Activated naive CD8-positive, alpha-beta T cell treated with anti-CD3 and anti-CD28 coated beads for 36 hours (primary cell): ENCODE measurements around the gene NEUROD1. TPM values are rescaled to one million over a fixed set of nuclear protein-coding genes. Genes with fewer than 3 reads are reported as not detected.
"Not testable (repeated sequence)": the region's sequence is repeated elsewhere in the genome, so short reads cannot be mapped to it uniquely, and the experiment has no call there.

ENCODE experiments used
- DNase-seq: peaks from one replicate; pipeline ENCODE4 v3.0.0; 2021
- H3K27ac Mint-ChIP-seq: one replicate; pipeline ENCODE4 v1.8.0; 2022; ENCODE audit warnings: mild to moderate bottlenecking, moderate library complexity, mixed read lengths
- H3K27me3 Mint-ChIP-seq: one replicate; pipeline ENCODE4 v1.8.0; 2022; ENCODE audit warnings: mild to moderate bottlenecking, mixed read lengths
- H3K36me3 Mint-ChIP-seq: one replicate; pipeline ENCODE4 v1.8.0; 2021; ENCODE audit warnings: mild to moderate bottlenecking, mixed read lengths
- H3K4me1 Mint-ChIP-seq: one replicate; pipeline ENCODE4 v1.8.0; 2021; ENCODE audit warnings: mixed read lengths
- H3K4me3 Mint-ChIP-seq: one replicate; pipeline ENCODE4 v1.8.0; 2022; ENCODE audit warnings: mild to moderate bottlenecking, moderate library complexity, mixed read lengths
- H3K9me3 Mint-ChIP-seq: one replicate; pipeline ENCODE4 v1.8.0; 2022; ENCODE audit warnings: mixed read lengths
- total RNA-seq, 2 experiments: library from RNA; stranded (reverse); gene quantifications; one replicate each; pipeline ENCODE4 v1.2.3, GENCODE V29; 2021

Gene NEUROD1
- total RNA-seq: under 1 TPM in 1 of 2 experiments, not detected in 1; 0.08 TPM

- Mint-ChIP-seq H3K4me3 (peak within 1 kb of the TSS; percentile 62), H3K9me3 (peaks cover 7% of the 10 kb centered on the region), H3K27me3 (peaks cover 92% of the 10 kb centered on the region), H3K4me1 (peaks cover 49% of the 10 kb centered on the region), H3K36me3 (peaks cover 4% of the 10 kb centered on the region), H3K27ac (no peak within 1 kb of the TSS)
- DNase-seq: peak; percentile 43
Measured at GRCh38 chr2:181680055-181680936, at the start of gene NEUROD1. Gene NEUROD1, minus strand, starts transcription at chr2:181680517. Its CDS starts 1,657 bp downstream, at chr2:181678860.

DNA sequence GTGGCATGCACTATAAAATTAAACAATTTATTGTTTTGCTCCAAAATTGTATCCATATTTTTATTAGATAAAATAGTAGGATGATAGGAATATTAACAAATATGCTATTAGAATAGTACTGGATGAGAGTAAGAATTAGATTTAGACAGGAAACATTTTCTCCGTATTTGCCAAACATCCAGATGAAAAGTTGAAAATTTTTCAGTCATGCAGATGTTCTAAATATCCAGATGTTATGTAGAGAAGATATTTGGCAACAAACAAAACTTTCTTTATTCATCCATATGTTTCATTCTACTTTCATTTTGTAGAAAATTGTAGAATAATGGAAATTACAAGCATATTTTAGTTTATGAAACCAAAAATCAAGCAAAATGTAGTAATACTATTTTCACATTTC is 45.2 kb upstream of the NEUROD1 start:
- no peak for DNase-seq
- H3K4me3 Mint-ChIP-seq: no peak overlapping the region
- H3K36me3 Mint-ChIP-seq: no peaks in the 10 kb centered on the region
- peaks cover 3% of the 10 kb centered on the region for H3K27me3 Mint-ChIP-seq
- H3K27ac Mint-ChIP-seq: no peak overlapping the region
- no peaks in the 10 kb centered on the region for H3K9me3 Mint-ChIP-seq
- peaks cover 2% of the 10 kb centered on the region for H3K4me1 Mint-ChIP-seq

- H3K4me3 Mint-ChIP-seq: no peak overlapping the region
- DNase-seq: no peak
- no peaks in the 10 kb centered on the region for H3K9me3 Mint-ChIP-seq
- peaks cover 3% of the 10 kb centered on the region for H3K27me3 Mint-ChIP-seq
- H3K4me1 Mint-ChIP-seq: peaks cover 2% of the 10 kb centered on the region
- H3K36me3 Mint-ChIP-seq: no peaks in the 10 kb centered on the region
- no peak overlapping the region for H3K27ac Mint-ChIP-seq
Measured at GRCh38 chr2:181724662-181725061, 44.3 kb upstream of the NEUROD1 start.

- Mint-ChIP-seq H3K4me1 (peaks cover 2% of the 10 kb centered on the region), H3K4me3 (no peak overlapping the region), H3K27me3 (peaks cover 3% of the 10 kb centered on the region), H3K9me3 (no peaks in the 10 kb centered on the region), H3K36me3 (no peaks in the 10 kb centered on the region), H3K27ac (no peak overlapping the region)
- DNase-seq: no peak
Measured at GRCh38 chr2:181723731-181724130, 43.4 kb upstream of the NEUROD1 start.

- Mint-ChIP-seq H3K9me3 (no peaks in the 10 kb centered on the region), H3K4me1 (no peaks in the 10 kb centered on the region), H3K4me3 (no peak overlapping the region), H3K27ac (no peak overlapping the region), H3K36me3 (no peaks in the 10 kb centered on the region), H3K27me3 (no peaks in the 10 kb centered on the region)
- DNase-seq: peak; percentile 49
Measured at GRCh38 chr2:181715033-181715630, 34.8 kb upstream of the NEUROD1 start.

- H3K36me3 Mint-ChIP-seq, H3K27me3 Mint-ChIP-seq, H3K4me1 Mint-ChIP-seq, H3K4me3 Mint-ChIP-seq, H3K27ac Mint-ChIP-seq, H3K9me3 Mint-ChIP-seq, DNase-seq: not testable (repeated sequence)
Measured at GRCh38 chr2:181711051-181711450, 30.7 kb upstream of the NEUROD1 start.

DNA sequence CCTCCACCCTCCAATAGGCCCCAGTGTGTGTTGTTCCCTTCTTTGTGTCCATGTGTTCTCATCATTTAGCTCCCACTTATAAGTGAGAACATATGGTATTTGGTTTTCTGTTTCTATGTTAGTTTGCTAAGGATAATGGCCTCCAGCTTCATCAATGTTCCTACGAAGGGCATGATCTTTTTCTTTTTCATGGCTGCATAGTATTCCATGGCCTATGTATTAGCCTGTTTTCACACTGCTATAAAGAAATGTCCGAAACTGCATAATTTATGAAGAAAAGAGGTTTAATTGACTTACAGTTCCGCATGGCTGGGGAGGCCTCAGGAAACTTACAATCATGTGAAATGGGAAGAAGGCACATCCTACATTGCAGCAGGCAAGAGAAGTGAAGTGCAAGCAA is 22.2 kb upstream of the NEUROD1 start:
- not testable (repeated sequence) for H3K4me3 Mint-ChIP-seq, DNase-seq, H3K27ac Mint-ChIP-seq, H3K36me3 Mint-ChIP-seq, H3K4me1 Mint-ChIP-seq
- Mint-ChIP-seq H3K27me3 (peaks cover 11% of the 10 kb centered on the region), H3K9me3 (peaks cover 10% of the 10 kb centered on the region)

- H3K4me1 Mint-ChIP-seq: no peaks in the 10 kb centered on the region
- peaks cover 9% of the 10 kb centered on the region for H3K9me3 Mint-ChIP-seq
- no peak for DNase-seq
- no peak overlapping the region for H3K27ac Mint-ChIP-seq
- peaks cover 20% of the 10 kb centered on the region for H3K27me3 Mint-ChIP-seq
- H3K4me3 Mint-ChIP-seq: no peak overlapping the region
- no peaks in the 10 kb centered on the region for H3K36me3 Mint-ChIP-seq
Measured at GRCh38 chr2:181698223-181698622, 17.9 kb upstream of the NEUROD1 start.

DNA sequence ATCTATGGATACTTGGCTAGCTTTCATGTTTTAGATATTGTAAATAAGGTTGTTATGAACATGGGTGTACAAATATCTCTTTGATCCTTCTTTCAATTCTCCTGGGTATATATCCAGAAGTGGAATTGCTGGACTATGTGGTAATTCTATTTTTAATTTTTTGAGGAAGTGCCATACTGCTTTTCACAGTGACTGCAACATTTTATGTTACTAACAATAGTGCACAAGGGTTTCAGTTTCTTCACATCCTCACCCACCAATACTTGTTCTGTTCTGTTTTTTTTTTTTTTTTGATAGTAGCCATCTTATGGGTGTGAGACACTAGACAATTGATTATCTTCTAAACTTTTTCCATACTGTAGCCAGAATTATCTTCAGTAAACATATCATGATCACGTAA is 17.3 kb upstream of the NEUROD1 start:
- no peak overlapping the region for H3K4me3 Mint-ChIP-seq
- no peak for DNase-seq
- peaks cover 5% of the 10 kb centered on the region for H3K9me3 Mint-ChIP-seq
- no peaks in the 10 kb centered on the region for H3K36me3 Mint-ChIP-seq
- H3K27me3 Mint-ChIP-seq: peaks cover 20% of the 10 kb centered on the region
- no peaks in the 10 kb centered on the region for H3K4me1 Mint-ChIP-seq
- no peak overlapping the region for H3K27ac Mint-ChIP-seq

DNA sequence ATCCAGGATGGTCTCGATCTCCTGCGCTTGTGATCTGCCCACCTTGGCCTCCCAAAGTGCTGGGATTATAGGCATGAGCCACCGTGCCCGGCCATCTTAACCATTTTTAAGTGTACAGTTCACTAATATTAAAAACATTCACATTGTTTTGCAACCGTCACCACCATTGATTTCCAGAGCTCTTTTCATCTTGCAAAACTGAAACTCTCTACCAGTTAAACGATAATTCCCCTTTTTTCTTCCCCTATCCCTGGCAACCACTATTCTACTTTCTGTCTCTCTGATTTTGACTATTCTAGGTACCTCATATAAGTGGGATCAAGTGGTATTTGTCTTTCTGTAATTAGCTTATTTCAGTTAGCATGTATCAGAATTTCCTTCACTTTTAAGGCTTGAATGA is 16.8 kb upstream of the NEUROD1 start:
- Mint-ChIP-seq H3K9me3 (peaks cover under 1% of the 10 kb centered on the region), H3K4me3 (no peak overlapping the region), H3K4me1 (no peaks in the 10 kb centered on the region), H3K36me3 (no peaks in the 10 kb centered on the region), H3K27me3 (peaks cover 20% of the 10 kb centered on the region), H3K27ac (no peak overlapping the region)
- no peak for DNase-seq

DNA sequence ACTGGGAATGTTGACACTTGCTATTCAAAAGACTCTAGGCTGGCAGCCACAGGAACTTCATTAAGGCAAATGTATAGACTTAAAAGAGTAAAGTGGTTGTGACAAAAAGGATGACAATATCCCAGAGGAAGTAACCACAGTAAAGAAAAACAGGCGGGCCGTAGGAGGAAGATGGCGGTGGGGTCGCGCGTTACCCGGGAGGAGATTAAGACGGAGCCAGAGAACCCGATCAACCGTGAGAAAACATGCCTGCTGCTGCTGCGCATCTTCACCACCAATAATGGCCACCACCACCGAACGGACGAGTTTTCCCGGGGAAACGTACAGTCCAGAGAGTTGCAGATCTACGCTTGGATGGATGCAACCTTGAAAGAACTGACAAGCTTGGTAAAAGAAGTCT is 14.0 kb upstream of the NEUROD1 start:
- Mint-ChIP-seq H3K4me3 (no peak overlapping the region), H3K27me3 (peaks cover 24% of the 10 kb centered on the region), H3K27ac (no peak overlapping the region), H3K4me1 (no peaks in the 10 kb centered on the region), H3K9me3 (no peaks in the 10 kb centered on the region), H3K36me3 (no peaks in the 10 kb centered on the region)
- DNase-seq: no peak

DNA sequence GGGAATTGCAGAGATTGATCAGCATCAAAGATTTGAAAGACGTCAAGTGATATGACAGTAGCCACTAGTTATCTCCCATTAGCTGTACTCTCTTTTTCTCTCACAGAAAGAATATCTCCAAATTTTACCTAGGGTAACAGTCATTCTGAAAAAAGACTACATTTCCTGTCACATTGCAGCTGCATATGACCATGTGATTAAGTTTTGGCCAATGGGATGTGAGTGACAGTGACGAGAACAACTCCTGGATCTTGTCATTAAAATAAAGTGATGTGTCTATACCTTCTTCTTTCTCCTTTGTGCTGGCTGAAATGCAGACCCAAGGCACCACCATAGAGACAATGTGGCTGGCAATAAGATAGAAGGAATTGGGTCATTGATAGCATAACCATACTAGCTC is 10.5 kb upstream of the NEUROD1 start:
- Mint-ChIP-seq H3K9me3 (no peaks in the 10 kb centered on the region), H3K36me3 (no peaks in the 10 kb centered on the region), H3K27me3 (peaks cover 31% of the 10 kb centered on the region), H3K4me3 (no peak overlapping the region), H3K27ac (no peak overlapping the region), H3K4me1 (no peaks in the 10 kb centered on the region)
- no peak for DNase-seq

GRCh38 chr2:181686576-181687185 is 6.4 kb upstream of the NEUROD1 start:
- no peak for DNase-seq
- Mint-ChIP-seq H3K27ac (no peak overlapping the region), H3K9me3 (no peaks in the 10 kb centered on the region), H3K27me3 (peaks cover 70% of the 10 kb centered on the region), H3K4me3 (no peak overlapping the region), H3K36me3 (no peaks in the 10 kb centered on the region), H3K4me1 (peaks cover 20% of the 10 kb centered on the region)

DNA sequence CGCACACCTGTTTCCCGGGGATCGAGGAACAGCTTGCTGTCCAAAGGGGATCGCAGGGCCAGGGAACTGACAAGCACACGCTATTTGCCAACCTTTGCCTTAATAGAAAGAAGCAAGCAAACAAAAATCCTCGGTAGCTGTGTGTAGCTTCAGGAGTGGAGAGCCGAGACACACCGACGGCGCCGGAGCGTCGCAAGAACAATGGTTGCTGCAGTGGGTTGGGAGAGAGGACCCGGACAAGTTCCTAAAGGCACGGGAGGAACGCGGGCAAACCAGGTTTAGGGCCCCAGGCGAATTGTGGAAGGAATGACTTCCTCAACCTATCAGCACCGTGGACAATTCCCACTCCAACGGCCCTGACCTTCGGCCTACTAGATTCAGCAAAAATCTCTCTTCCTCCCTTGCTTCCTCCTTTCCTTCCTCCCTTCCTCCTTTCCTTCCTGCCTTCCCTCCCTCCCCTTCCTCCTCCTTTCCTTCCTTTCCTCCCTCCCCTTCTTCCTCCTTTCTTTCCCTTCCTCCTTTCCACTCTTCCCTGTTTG is 4.9 kb upstream of the NEUROD1 start:
- H3K27me3 Mint-ChIP-seq: peaks cover 85% of the 10 kb centered on the region
- DNase-seq: no peak
- H3K27ac Mint-ChIP-seq: no peak overlapping the region
- peaks cover 33% of the 10 kb centered on the region for H3K4me1 Mint-ChIP-seq
- H3K9me3 Mint-ChIP-seq: no peaks in the 10 kb centered on the region
- H3K36me3 Mint-ChIP-seq: no peaks in the 10 kb centered on the region
- H3K4me3 Mint-ChIP-seq: no peak overlapping the region

DNA sequence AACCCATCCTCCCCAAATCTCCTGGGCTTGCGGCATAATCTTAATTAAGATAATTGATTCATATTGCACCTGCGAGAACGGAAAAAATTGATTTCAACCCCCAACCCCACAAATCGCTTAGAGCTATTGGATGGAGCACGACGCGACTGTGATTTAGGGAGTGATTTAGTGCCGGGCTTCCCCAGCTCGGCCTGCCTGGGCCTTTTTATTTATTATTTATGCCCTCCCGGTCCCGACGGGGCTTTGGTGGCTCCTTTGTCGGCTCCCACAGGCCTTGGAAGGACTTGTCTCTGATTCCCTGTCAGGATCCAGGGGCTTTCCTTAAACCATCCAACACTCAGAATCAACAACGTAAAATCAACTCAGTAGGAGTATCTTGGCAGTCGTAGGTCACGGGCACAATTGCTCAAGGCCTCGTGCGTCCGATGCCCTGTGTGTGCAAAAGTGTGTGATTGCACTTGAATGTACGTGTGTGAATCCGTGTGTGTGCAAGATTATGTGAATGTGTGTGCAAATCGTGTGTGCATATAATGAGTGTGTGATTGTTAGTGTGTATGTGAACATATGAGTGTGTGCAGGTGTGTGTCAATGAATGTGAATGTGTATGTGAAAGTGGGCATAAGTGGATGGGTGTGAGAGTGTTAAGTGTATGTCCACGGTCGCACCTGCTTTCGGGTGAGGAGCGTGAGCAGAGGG is 4.3 kb upstream of the NEUROD1 start:
- no peaks in the 10 kb centered on the region for H3K36me3 Mint-ChIP-seq
- H3K4me1 Mint-ChIP-seq: peaks cover 35% of the 10 kb centered on the region
- DNase-seq: no peak
- no peak overlapping the region for H3K4me3 Mint-ChIP-seq
- no peaks in the 10 kb centered on the region for H3K9me3 Mint-ChIP-seq
- peaks cover 87% of the 10 kb centered on the region for H3K27me3 Mint-ChIP-seq
- no peak overlapping the region for H3K27ac Mint-ChIP-seq
